Stimulated activated memory B cell treated with anti-CD40 and anti-IgM and Interleukin-4, amounts not matched to agents 10 μg/mL and 1 μg/mL and 100 μg/mL, for 72 hours (primary cell): ENCODE results near the gene SGPP2.
"Not testable (repeated sequence)": the region's sequence is repeated elsewhere in the genome, so short reads cannot be mapped to it uniquely, and the experiment has no call there.

ENCODE experiments used
- ATAC-seq: fragments of 150-1000 bp; cut with Tn5 transposase; 2 replicates; pipeline ENCODE4 v1.10.0; 2021
- H3K27ac Mint-ChIP-seq: one replicate; pipeline ENCODE4 v1.8.0; 2022; ENCODE audit warnings: mild to moderate bottlenecking, mixed read lengths
- H3K27me3 Mint-ChIP-seq: one replicate; pipeline ENCODE4 v1.8.0; 2022; ENCODE audit warnings: mixed read lengths
- H3K36me3 Mint-ChIP-seq: one replicate; pipeline ENCODE4 v1.8.0; 2022; ENCODE audit warnings: mixed read lengths
- H3K4me1 Mint-ChIP-seq: one replicate; pipeline ENCODE4 v1.8.0; 2022; ENCODE audit warnings: mixed read lengths
- H3K4me3 Mint-ChIP-seq: one replicate; pipeline ENCODE4 v1.8.0; 2022; ENCODE audit warnings: mild to moderate bottlenecking, moderate library complexity, mixed read lengths
- H3K9me3 Mint-ChIP-seq: one replicate; pipeline ENCODE4 v1.8.0; 2022; ENCODE audit warnings: mixed read lengths

SGPP2 gene

DNA sequence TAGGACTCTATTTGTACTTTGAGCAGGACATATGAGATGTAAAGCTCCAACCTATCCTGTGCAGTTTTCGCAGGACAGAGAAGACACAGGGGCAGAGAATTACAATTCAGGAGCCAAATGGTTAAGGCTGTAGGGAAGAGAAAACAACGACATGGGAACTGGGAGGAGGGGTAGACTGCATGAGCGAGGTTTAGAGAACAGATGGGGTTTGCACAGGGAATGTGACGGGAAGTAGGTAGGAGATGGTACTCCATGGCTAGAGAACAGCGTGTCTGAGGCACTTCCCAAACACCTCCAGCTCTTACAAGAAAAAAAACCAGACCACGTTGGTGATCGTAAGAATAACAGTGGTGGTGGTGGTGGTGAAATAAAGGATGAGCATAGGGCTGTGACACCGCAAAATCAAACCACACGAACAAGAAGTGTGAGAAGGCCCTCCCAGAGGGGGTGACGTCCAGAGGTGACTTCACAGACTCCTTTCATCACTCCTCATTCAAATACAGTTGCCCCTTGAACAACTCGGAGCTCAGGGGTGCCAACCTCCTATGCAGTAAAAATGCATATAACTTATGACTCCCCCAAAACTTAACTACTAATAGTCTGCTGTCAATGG lies 138.9 kb downstream of the SGPP2 start:
- Mint-ChIP-seq H3K4me3 (no peak overlapping the region), H3K4me1 (no peaks in the 10 kb centered on the region), H3K27me3 (no peaks in the 10 kb centered on the region), H3K9me3 (no peaks in the 10 kb centered on the region), H3K36me3 (peaks cover 21% of the 10 kb centered on the region), H3K27ac (no peak overlapping the region)
- ATAC-seq, result no peak

DNA sequence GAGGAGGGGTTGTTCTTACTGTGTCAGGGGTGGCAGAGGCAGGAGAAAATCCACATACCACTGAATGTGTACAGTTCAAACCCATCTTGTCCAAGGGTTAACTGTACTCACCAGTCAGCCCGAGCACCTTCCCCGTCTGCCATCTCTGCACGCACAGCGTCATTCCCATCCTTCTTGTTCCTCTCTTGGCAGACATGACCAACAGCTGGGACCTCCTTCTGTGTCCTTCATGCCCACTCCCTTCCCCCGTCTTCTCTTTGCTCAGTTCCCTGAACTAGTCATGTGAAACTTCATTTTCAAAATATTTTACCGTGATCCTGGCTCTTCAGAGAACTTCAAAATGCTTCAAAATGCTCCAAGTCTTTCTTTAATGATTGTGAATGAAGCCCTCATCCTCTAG lies 139.6 kb downstream of the SGPP2 start:
- Mint-ChIP-seq H3K4me3 (no peak overlapping the region), H3K4me1 (no peaks in the 10 kb centered on the region), H3K27ac (no peak overlapping the region), H3K9me3 (no peaks in the 10 kb centered on the region), H3K36me3 (peaks cover 18% of the 10 kb centered on the region), H3K27me3 (no peaks in the 10 kb centered on the region)
- ATAC-seq, result no peak

DNA sequence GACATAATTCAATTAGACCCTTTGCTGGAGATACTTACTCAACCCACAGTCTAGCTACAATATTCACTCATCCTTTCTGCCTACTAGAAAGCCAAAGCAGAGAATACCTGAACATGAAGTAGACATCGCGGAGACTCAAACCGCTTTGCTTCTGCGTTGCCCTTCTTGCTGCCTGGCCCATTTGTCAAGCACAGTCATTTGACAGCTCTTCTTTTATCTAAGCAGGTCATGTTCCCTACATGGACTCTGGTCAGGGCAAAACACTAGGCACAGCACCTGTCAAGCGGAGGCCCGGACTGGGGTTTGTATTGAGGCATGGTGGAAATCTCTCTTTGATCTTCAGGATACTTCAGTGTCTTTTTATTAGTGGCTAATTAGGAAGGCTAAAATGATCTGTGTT lies 141.9 kb downstream of the SGPP2 start:
- H3K27ac Mint-ChIP-seq, result no peak overlapping the region
- no peaks in the 10 kb centered on the region for H3K4me1 Mint-ChIP-seq
- H3K9me3 Mint-ChIP-seq, result no peaks in the 10 kb centered on the region
- H3K4me3 Mint-ChIP-seq, result no peak overlapping the region
- H3K36me3 Mint-ChIP-seq, result peaks cover 32% of the 10 kb centered on the region
- no peaks in the 10 kb centered on the region for H3K27me3 Mint-ChIP-seq
- ATAC-seq, result no peak

DNA sequence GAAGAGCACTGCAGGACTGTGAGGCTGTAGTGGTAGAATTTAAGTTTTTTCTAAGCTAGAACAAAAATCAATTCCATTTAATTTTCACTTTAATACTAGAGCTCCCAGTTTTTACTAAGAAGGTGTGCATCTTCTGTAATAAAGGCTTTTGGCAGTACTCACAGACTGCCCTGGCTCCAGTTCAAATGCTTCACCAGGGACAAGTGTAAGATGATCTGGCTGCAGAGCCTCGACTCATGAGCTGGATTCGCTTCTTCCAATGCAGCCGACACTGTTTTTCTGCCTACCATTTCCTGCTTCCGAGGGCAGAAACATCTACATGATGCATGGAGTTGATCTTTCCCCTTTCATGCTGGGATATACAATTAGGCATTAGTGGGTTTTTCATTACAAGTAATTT lies 144.5 kb downstream of the SGPP2 start:
- no peaks in the 10 kb centered on the region for H3K27me3 Mint-ChIP-seq
- H3K4me1 Mint-ChIP-seq, result no peaks in the 10 kb centered on the region
- no peak overlapping the region for H3K27ac Mint-ChIP-seq
- no peaks in the 10 kb centered on the region for H3K9me3 Mint-ChIP-seq
- peaks cover 43% of the 10 kb centered on the region for H3K36me3 Mint-ChIP-seq
- no peak overlapping the region for H3K4me3 Mint-ChIP-seq
- ATAC-seq, result no peak

DNA sequence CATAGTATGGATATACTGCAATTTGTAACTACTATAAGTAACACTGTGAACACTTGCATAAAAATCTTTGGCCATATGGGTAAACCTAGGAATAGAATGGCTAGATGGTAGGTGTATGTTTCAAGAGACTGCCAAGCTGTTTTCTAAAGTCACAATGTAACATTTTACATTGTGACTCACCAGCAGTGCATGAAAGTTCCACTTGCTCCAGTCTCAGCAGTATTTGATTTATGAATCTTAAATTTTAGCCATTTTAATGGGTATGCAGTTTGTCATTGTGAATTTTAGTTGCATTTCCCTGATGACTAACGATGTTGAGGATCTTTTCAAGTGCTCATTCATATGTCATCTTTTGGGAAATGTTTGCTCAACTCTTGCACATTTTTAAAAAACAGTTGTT lies 145.5 kb downstream of the SGPP2 start:
- no peaks in the 10 kb centered on the region for H3K27me3 Mint-ChIP-seq
- no peaks in the 10 kb centered on the region for H3K9me3 Mint-ChIP-seq
- H3K4me3 Mint-ChIP-seq, result no peak overlapping the region
- no peaks in the 10 kb centered on the region for H3K4me1 Mint-ChIP-seq
- peaks cover 52% of the 10 kb centered on the region for H3K36me3 Mint-ChIP-seq
- H3K27ac Mint-ChIP-seq, result no peak overlapping the region
- no peak for ATAC-seq

DNA sequence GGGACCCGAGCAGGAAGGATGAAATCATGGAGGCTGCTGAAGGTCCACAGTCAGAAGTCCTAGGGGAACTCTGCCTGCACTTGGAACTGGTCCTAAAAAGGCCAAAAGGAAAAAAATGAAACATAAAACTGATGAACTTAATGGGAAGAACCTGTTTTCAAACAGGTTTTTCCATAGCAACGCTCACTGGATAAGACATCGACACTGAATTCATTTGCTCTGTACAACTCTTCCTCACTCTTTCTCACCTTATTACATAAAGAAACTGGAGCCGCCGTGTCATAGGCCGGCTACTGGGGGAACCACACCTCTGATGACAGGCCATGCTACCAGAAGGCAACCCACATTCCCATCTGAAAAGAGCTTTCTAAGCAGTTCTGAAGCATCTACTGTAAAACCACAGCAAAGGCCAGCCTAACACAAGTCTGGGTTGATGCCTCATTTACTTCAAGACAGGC lies 147.9 kb downstream of the SGPP2 start:
- no peaks in the 10 kb centered on the region for H3K4me1 Mint-ChIP-seq
- H3K36me3 Mint-ChIP-seq, result peaks cover 58% of the 10 kb centered on the region
- peak overlapping the region; percentile 53 for H3K27ac Mint-ChIP-seq
- no peaks in the 10 kb centered on the region for H3K9me3 Mint-ChIP-seq
- no peak overlapping the region for H3K4me3 Mint-ChIP-seq
- ATAC-seq, result no peak
- H3K27me3 Mint-ChIP-seq, result no peaks in the 10 kb centered on the region

DNA sequence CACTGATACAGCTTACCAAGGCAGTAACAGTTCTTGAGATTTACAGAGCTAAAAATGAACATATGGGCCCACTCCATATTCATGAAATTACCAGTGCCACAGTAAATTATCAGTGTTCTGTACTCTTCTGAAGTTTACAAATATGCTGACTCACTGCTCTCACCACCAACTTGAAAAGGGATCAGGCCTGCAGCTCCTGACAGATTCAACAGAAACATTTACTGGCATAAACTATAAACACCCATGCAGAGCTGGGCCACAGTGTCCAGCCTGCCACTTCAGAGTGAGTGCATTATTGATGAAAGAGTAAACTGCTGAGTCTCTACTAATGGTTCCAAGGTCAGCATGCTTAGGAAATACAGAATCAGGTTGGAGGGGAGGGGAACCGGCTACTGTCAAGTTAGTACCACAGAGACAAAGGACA lies 148.4 kb downstream of the SGPP2 start:
- H3K4me1 Mint-ChIP-seq, result no peaks in the 10 kb centered on the region
- peaks cover 58% of the 10 kb centered on the region for H3K36me3 Mint-ChIP-seq
- no peaks in the 10 kb centered on the region for H3K27me3 Mint-ChIP-seq
- ATAC-seq, result no peak
- peak overlapping the region; percentile 53 for H3K27ac Mint-ChIP-seq
- H3K9me3 Mint-ChIP-seq, result no peaks in the 10 kb centered on the region
- no peak overlapping the region for H3K4me3 Mint-ChIP-seq

DNA sequence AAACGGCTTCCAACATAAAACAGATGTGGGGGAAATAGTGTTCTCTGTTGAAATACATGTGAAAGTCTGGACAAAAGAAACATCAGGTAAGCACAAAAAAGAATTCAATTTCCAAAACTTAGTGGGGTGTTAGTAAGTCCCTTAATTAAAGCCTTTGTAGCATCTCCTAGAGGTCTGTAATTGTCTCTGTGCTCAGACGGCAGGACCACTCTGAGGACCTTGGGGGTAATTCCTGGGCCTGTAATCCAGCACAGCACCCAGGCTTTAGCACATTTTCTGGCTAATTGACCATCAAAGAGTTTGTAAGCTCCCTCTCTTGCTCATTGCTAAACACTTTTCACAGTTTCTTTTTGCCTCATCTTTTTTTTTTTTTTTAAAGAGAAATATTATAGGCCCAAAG lies 151.3 kb downstream of the SGPP2 start:
- no peaks in the 10 kb centered on the region for H3K27me3 Mint-ChIP-seq
- H3K36me3 Mint-ChIP-seq, result peaks cover 53% of the 10 kb centered on the region
- H3K4me3 Mint-ChIP-seq, result no peak overlapping the region
- no peak for ATAC-seq
- peaks cover 4% of the 10 kb centered on the region for H3K4me1 Mint-ChIP-seq
- H3K9me3 Mint-ChIP-seq, result no peaks in the 10 kb centered on the region
- H3K27ac Mint-ChIP-seq, result no peak overlapping the region

DNA sequence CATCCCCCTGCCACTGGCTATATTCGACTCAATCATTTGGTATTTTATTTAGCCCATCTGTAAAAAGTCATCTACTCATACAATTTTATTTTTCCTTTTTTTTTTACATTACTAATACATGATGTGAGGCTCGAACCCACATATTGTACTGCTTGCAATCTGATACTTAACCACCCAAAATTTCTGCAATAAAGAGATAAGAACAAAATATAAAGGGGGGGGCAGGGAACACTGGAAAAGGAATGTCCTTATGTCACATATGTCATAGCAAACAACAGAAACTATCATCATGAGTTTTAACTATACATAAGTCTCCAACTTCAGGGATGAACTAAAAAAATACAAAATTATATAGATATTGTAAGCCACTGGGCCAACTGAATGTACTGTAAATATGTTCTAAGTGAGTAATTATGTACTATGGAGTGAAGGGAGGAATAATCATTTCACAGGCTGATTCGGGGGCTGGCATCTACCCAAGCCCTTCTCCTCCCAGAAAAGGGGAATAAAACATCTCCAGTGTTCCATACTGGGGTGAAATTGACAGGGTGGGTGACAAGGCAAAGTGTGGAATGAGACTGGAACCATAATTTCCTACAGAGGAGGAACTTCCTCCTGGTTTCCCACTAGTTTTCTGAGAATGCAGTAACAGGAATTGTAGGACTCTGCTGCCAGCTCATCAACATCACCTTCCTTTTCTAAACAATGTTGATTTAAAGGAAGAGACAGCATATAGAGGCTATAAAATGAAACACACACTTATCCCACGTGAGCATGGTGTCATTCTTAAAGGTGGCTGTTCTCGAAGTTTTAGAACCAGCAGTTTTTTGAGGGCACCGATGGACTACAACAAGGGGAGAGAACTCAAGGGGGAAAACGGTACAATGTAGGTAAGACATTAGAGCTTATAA lies 152.1 kb downstream of the SGPP2 start:
- no peaks in the 10 kb centered on the region for H3K27me3 Mint-ChIP-seq
- peaks cover 8% of the 10 kb centered on the region for H3K4me1 Mint-ChIP-seq
- H3K4me3 Mint-ChIP-seq, result no peak overlapping the region
- peaks cover 51% of the 10 kb centered on the region for H3K36me3 Mint-ChIP-seq
- no peak overlapping the region for H3K27ac Mint-ChIP-seq
- ATAC-seq, result no peak
- no peaks in the 10 kb centered on the region for H3K9me3 Mint-ChIP-seq

DNA sequence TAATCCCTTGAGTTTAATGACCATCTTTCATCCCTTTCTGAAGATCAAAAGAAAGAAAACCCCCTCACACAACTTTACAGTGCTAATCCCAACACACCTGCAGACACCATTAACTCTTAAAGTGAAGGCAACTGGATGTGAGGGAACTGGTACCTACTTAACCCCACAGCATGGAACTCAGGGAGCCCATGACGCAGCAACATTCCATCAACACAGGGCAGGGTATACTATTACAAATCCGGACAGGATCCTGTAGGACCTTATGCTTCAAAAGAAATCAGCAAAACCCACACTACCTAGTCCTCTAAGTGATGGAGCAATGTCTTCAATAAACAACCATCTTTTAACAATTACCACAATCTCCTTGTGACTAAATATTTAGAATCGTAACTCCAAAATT lies 153.0 kb downstream of the SGPP2 start:
- peaks cover 54% of the 10 kb centered on the region for H3K36me3 Mint-ChIP-seq
- no peaks in the 10 kb centered on the region for H3K9me3 Mint-ChIP-seq
- H3K4me1 Mint-ChIP-seq, result peaks cover 8% of the 10 kb centered on the region

DNA sequence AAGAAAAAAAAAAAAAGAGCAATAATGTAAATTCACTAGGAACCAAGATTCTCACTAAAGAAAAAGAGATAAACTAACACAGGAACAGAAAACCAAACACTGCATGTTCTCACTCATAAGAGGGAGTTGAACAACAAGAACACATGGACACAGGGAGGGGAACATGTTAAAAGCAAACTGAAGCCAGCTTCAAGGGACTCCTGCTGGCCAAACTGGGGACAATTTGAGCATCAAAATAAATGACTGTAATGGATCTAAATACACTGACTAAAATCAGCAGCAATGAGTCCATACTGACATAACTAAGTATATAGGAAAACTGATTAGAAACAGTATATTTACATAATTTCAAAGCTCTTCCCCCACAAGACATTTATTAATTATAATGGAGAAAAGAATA lies 158.6 kb downstream of the SGPP2 start:
- ATAC-seq, result no peak
- no peak overlapping the region for H3K27ac Mint-ChIP-seq
- H3K27me3 Mint-ChIP-seq, result no peaks in the 10 kb centered on the region
- peaks cover 16% of the 10 kb centered on the region for H3K4me1 Mint-ChIP-seq
- H3K36me3 Mint-ChIP-seq, result peaks cover 65% of the 10 kb centered on the region
- no peak overlapping the region for H3K4me3 Mint-ChIP-seq
- no peaks in the 10 kb centered on the region for H3K9me3 Mint-ChIP-seq

More for the DNA sequence above, 153.0 kb downstream of the SGPP2 start:
- H3K27ac Mint-ChIP-seq, result no peak overlapping the region
- no peak for ATAC-seq
- no peaks in the 10 kb centered on the region for H3K27me3 Mint-ChIP-seq
- no peak overlapping the region for H3K4me3 Mint-ChIP-seq

DNA sequence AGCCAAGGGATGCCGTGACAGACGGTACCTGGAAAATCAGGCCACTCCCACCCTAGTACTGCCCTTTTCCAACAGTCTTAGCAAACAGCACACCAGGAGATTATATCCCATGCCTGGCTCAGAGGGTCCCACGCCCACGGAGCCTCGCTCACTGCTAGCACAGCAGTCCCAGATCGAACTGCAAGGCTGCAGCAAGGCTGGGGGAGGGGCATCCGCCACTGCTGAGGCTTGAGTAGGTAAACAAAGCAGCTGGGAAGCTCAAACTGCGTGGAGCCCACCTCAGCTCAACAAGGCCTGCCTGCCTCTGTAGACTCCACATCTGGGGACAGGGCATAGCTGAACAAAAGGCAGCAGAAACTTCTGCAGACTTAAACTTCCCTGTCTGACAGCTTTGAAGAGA lies 160.2 kb downstream of the SGPP2 start:
- Mint-ChIP-seq H3K4me1 (peaks cover 16% of the 10 kb centered on the region), H3K36me3 (peaks cover 70% of the 10 kb centered on the region)
- H3K27me3 Mint-ChIP-seq, H3K9me3 Mint-ChIP-seq, H3K27ac Mint-ChIP-seq, ATAC-seq, H3K4me3 Mint-ChIP-seq: not testable (repeated sequence)

DNA sequence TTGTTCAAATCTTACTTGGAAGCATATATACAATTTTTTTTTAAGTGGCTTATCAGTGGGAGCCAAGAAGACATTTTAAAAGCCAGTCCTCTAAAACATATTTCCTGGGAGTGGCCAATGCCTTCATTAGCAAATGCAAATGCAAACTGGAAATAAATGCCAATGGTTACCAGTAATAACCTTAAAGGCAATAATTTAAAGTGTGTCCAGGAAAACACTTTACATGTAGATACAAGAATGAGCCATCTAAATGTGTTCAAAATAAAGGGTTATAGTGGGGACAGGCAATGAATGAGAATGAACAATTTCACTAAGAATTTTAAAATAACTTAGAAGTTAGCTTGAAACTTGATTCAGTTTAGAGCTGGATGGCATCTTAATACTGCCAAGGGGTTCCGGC lies 167.3 kb downstream of the SGPP2 start:
- Mint-ChIP-seq H3K27me3 (no peaks in the 10 kb centered on the region), H3K4me3 (no peak overlapping the region), H3K4me1 (peaks cover 8% of the 10 kb centered on the region), H3K27ac (no peak overlapping the region), H3K36me3 (peaks cover 79% of the 10 kb centered on the region), H3K9me3 (no peaks in the 10 kb centered on the region)
- no peak for ATAC-seq

DNA sequence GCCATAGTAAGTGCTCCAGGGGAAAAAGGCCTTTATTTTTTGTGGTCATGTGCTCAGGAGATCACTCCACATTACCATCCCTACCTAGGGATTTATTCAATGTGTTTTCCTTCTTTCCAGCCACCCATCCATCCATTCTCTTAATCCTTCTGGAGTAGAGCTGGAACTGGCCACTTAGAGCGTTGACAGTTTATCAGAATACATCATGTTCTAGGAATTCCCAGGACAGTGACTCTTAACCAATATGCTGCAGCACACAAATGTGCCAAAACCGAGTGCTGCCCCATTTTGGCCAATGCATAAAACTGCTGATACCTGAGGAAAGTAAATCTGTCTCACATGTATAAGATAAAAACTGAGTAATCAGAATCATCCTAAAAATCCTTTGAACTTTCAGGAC lies 167.8 kb downstream of the SGPP2 start:
- Mint-ChIP-seq H3K4me1 (peaks cover 5% of the 10 kb centered on the region), H3K4me3 (no peak overlapping the region), H3K27me3 (no peaks in the 10 kb centered on the region), H3K9me3 (no peaks in the 10 kb centered on the region), H3K27ac (no peak overlapping the region), H3K36me3 (peaks cover 73% of the 10 kb centered on the region)
- no peak for ATAC-seq

DNA sequence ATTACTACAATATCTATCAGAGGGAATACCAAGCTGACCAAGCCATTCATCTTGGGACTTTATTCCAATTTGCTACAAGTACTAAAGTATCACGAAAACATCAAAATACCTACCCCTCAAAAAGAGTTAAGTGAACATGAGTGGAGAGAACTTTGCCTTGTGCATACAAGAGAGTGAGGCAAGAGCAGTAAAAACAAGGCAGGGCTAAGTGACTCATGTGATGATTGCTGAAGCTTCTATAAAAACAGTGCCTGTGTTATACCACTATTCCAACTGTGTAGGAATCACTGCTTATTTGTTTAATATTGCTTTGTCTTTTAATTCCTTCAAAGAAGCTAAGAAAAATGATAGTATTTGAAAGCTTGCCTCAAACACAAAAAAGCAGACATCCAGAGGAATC lies 170.3 kb downstream of the SGPP2 start:
- Mint-ChIP-seq H3K27me3 (no peaks in the 10 kb centered on the region), H3K27ac (no peak overlapping the region), H3K9me3 (no peaks in the 10 kb centered on the region), H3K4me1 (no peaks in the 10 kb centered on the region), H3K4me3 (no peak overlapping the region), H3K36me3 (peaks cover 75% of the 10 kb centered on the region)
- ATAC-seq, result no peak

DNA sequence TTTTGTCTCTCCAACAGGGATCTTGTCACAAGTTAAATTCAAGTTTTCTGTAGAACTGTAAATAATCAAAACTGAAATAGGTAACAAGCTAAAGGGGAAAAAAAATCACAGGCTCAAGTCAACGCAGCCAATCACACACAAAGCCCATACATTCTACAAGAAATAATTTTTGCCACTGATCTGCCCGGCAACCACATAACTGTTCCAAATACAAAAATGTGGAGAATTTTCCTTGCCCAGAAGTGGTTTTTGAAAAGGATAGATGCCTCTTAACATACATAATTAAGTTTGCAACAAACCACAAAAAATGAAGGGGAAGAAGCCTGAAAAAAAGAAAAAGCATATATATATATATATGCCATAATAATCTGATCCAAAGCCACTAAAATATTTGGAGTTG lies 171.2 kb downstream of the SGPP2 start:
- H3K9me3 Mint-ChIP-seq, result no peaks in the 10 kb centered on the region
- no peaks in the 10 kb centered on the region for H3K4me1 Mint-ChIP-seq
- no peak for ATAC-seq
- H3K4me3 Mint-ChIP-seq, result no peak overlapping the region
- no peak overlapping the region for H3K27ac Mint-ChIP-seq
- H3K36me3 Mint-ChIP-seq, result peaks cover 70% of the 10 kb centered on the region
- H3K27me3 Mint-ChIP-seq, result no peaks in the 10 kb centered on the region
